ENCODE data around the gene MYO15B. TPM values are rescaled to one million over a fixed set of nuclear protein-coding genes. Genes with fewer than 3 reads are reported as not detected.
A peak's percentile ranks its signal among the peaks of the same experiment; 100 is the strongest.

The MYO15B gene
- total and polyA plus RNA-seq, 2 of the 13 experiments (the other 11 are each of a cell fraction or from before 2014, with no cell fraction given): 2.8 to 8.1 TPM

DNA sequence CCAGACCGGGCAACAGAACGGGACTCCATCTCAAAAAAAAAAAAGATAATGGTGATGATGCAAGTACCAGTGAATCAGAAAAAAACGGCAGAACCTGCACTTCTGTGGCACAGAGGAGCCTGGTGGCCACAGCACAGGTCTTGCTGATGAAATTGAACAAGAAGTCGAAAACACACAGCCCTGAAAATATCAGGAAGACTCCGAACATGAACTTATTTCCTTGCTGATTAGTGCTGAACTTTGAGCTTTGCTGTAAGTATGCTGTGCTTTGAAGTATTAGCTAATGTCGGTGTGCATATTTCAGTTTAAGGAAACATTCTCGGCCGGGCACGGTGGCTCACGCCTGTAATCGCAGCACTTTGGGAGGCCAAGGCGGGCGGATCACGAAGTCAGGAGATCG lies 10.9 kb upstream of the MYO15B start:
- ChIA-PET POLR2A (interaction anchor here (0.7 to 3.6 kb wide), 16 partner anchors 10 to 120 kb away, joined by 3 to 39 read pairs (median 4); partner anchors contain the start of genes LLGL2, SMIM5, TMEM94 and TSEN54), CTCF (ENCODE audit: low intra/inter-chr PET ratio, low total read pairs) (no interaction called here)
- FAIRE-seq (peak; percentile 90), DNase-seq (ENCODE audit: low spot score) (peak; percentile 86), ATAC-seq (peak; percentile 17)
- 9% methylated on average over 8 of the region's 15 CpGs for WGBS (ENCODE audit: low lambda C conversion rate)
- H3K4me1 ChIP-seq (ENCODE audit: insufficient read depth, low read length): peaks cover 46% of the 10 kb centered on the region
- no peaks in the 10 kb centered on the region for H3K9me3 ChIP-seq (ENCODE audit: low read length)
- H3K9ac ChIP-seq (ENCODE audit: insufficient read depth, low read depth, low read length): peak overlapping the region; percentile 36; the same call in 1 of the 2 replicates
- H3K36me3 ChIP-seq (replicated peaks in 1 of 2; ENCODE audit: control insufficient read depth in 1 of 2, insufficient read depth in 2 of 2, low read length in 2 of 2): peaks cover 0 to 8% of the 10 kb centered on the region in 2 experiments; a peak in 3 of 5 replicates
- H4K20me1 ChIP-seq (ENCODE audit: insufficient read depth, low read length): no peaks in the 10 kb centered on the region
- H2AFZ ChIP-seq (ENCODE audit: low read length): no peak overlapping the region
- H3K4me3 ChIP-seq (replicated peaks in 1 of 3; ENCODE audit: insufficient read depth in 1 of 3, low read depth in 2 of 3, low read length in 3 of 3): no peak overlapping the region
- no peaks in the 10 kb centered on the region for H3K27me3 ChIP-seq (ENCODE audit: control insufficient read depth in 1 of 2, insufficient read depth in 2 of 2, low read length in 2 of 2)
- H3K4me2 ChIP-seq (ENCODE audit: low read depth, low read length): peak overlapping the region; percentile 65
- intact Hi-C loops (cut with micrococcal nuclease; ENCODE audit: unreplicated experiment) (no loop called here), in situ Hi-C loops (cut with HindIII; ENCODE audit: extremely low pct_ligation_motif_present, low pct_unique_long_range_greater_than_20kb) (no loop called here)
- peak overlapping the region; percentile 49 for H3K27ac ChIP-seq (ENCODE audit: extremely low read length, insufficient read depth, low read length)
- no TSS peak for BruUV-seq (replicated peaks)
- no peaks in the 10 kb centered on the region for H3K79me2 ChIP-seq (ENCODE audit: insufficient read depth, low read length)
- TF ChIP-seq JUN (CRISPR knock-in tag; IDR thresholded peaks at IDR 0.05): no peak
- TF ChIP-seq, protein P1, sequence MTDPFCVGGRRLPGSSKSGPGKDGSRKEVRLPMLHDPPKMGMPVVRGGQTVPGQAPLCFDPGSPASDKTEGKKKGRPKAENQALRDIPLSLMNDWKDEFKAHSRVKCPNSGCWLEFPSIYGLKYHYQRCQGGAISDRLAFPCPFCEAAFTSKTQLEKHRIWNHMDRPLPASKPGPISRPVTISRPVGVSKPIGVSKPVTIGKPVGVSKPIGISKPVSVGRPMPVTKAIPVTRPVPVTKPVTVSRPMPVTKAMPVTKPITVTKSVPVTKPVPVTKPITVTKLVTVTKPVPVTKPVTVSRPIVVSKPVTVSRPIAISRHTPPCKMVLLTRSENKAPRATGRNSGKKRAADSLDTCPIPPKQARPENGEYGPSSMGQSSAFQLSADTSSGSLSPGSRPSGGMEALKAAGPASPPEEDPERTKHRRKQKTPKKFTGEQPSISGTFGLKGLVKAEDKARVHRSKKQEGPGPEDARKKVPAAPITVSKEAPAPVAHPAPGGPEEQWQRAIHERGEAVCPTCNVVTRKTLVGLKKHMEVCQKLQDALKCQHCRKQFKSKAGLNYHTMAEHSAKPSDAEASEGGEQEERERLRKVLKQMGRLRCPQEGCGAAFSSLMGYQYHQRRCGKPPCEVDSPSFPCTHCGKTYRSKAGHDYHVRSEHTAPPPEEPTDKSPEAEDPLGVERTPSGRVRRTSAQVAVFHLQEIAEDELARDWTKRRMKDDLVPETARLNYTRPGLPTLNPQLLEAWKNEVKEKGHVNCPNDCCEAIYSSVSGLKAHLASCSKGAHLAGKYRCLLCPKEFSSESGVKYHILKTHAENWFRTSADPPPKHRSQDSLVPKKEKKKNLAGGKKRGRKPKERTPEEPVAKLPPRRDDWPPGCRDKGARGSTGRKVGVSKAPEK (CRISPR knock-in tag; IDR thresholded peaks at IDR 0.05; ENCODE audit: borderline replicate concordance): no peak
- TF ChIP-seq, protein P2, sequence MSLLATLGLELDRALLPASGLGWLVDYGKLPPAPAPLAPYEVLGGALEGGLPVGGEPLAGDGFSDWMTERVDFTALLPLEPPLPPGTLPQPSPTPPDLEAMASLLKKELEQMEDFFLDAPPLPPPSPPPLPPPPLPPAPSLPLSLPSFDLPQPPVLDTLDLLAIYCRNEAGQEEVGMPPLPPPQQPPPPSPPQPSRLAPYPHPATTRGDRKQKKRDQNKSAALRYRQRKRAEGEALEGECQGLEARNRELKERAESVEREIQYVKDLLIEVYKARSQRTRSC (CRISPR knock-in tag; IDR thresholded peaks at IDR 0.05; ENCODE audit: low read depth): no peak
- TF ChIP-seq ZNF644 (CRISPR knock-in tag; IDR thresholded peaks at IDR 0.05; ENCODE audit: low read depth): no peak
- TF ChIP-seq ZKSCAN8 (CRISPR knock-in tag; IDR thresholded peaks at IDR 0.05; ENCODE audit: borderline replicate concordance): peak; percentile 65; the same call in 1 of the 2 replicates
- no peak for TF ChIP-seq YEATS2 (CRISPR knock-in tag; IDR thresholded peaks at IDR 0.05; ENCODE audit: borderline replicate concordance)
- no peak for TF ChIP-seq ATF1 (CRISPR knock-in tag; IDR thresholded peaks at IDR 0.05)
- no peak for TF ChIP-seq ZNF343 (CRISPR knock-in tag; IDR thresholded peaks at IDR 0.05)
- TF ChIP-seq, protein P3, sequence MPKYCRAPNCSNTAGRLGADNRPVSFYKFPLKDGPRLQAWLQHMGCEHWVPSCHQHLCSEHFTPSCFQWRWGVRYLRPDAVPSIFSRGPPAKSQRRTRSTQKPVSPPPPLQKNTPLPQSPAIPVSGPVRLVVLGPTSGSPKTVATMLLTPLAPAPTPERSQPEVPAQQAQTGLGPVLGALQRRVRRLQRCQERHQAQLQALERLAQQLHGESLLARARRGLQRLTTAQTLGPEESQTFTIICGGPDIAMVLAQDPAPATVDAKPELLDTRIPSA (CRISPR knock-in tag; IDR thresholded peaks at IDR 0.05; ENCODE audit: borderline replicate concordance): no peak
- no peak for TF ChIP-seq ZNF160 (CRISPR knock-in tag; IDR thresholded peaks at IDR 0.05)
- TF ChIP-seq ZNF264 (CRISPR knock-in tag; IDR thresholded peaks at IDR 0.05): peak; percentile 88
- no peak for TF ChIP-seq GPN1 (CRISPR knock-in tag; IDR thresholded peaks at IDR 0.05; ENCODE audit: borderline replicate concordance)
- no peak for TF ChIP-seq ZNF563 (CRISPR knock-in tag; IDR thresholded peaks at IDR 0.05)
- no peak for TF ChIP-seq PAX8 (CRISPR knock-in tag; IDR thresholded peaks at IDR 0.05; ENCODE audit: borderline replicate concordance)
- peak; percentile 67 for TF ChIP-seq FOXA3 (CRISPR knock-in tag; IDR thresholded peaks at IDR 0.05)
- TF ChIP-seq, protein P4, sequence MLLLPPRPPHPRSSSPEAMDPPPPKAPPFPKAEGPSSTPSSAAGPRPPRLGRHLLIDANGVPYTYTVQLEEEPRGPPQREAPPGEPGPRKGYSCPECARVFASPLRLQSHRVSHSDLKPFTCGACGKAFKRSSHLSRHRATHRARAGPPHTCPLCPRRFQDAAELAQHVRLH (CRISPR knock-in tag; IDR thresholded peaks at IDR 0.05; ENCODE audit: borderline replicate concordance, low read depth): no peak
- no peak for TF ChIP-seq RAD21 (CRISPR knock-in tag; IDR thresholded peaks at IDR 0.05)
- TF ChIP-seq, protein P5, sequence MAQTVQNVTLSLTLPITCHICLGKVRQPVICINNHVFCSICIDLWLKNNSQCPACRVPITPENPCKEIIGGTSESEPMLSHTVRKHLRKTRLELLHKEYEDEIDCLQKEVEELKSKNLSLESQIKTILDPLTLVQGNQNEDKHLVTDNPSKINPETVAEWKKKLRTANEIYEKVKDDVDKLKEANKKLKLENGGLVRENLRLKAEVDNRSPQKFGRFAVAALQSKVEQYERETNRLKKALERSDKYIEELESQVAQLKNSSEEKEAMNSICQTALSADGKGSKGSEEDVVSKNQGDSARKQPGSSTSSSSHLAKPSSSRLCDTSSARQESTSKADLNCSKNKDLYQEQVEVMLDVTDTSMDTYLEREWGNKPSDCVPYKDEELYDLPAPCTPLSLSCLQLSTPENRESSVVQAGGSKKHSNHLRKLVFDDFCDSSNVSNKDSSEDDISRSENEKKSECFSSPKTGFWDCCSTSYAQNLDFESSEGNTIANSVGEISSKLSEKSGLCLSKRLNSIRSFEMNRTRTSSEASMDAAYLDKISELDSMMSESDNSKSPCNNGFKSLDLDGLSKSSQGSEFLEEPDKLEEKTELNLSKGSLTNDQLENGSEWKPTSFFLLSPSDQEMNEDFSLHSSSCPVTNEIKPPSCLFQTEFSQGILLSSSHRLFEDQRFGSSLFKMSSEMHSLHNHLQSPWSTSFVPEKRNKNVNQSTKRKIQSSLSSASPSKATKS (CRISPR knock-in tag; IDR thresholded peaks at IDR 0.05): no peak
- peak; percentile 46; the same call in 1 of the 2 replicates for TF ChIP-seq ZNF33B (CRISPR knock-in tag; IDR thresholded peaks at IDR 0.05)
- no peak for TF ChIP-seq ZNF746 (CRISPR knock-in tag; IDR thresholded peaks at IDR 0.05)

All from HepG2 (cell line).